HG02870 (cell line): Measurements from ENCODE around the gene MRPL17.
"Not testable (repeated sequence)": the region's sequence is repeated elsewhere in the genome, so short reads cannot be mapped to it uniquely, and the experiment has no call there.

Experiments used
- ATAC-seq: cut with Tn5 transposase; IDR thresholded peaks from one replicate; pipeline ENCODE4 v1.9.1; 2021; ENCODE audit warnings: mild to moderate bottlenecking, moderate library complexity; ENCODE audit not compliant: unreplicated experiment

Gene MRPL17

DNA sequence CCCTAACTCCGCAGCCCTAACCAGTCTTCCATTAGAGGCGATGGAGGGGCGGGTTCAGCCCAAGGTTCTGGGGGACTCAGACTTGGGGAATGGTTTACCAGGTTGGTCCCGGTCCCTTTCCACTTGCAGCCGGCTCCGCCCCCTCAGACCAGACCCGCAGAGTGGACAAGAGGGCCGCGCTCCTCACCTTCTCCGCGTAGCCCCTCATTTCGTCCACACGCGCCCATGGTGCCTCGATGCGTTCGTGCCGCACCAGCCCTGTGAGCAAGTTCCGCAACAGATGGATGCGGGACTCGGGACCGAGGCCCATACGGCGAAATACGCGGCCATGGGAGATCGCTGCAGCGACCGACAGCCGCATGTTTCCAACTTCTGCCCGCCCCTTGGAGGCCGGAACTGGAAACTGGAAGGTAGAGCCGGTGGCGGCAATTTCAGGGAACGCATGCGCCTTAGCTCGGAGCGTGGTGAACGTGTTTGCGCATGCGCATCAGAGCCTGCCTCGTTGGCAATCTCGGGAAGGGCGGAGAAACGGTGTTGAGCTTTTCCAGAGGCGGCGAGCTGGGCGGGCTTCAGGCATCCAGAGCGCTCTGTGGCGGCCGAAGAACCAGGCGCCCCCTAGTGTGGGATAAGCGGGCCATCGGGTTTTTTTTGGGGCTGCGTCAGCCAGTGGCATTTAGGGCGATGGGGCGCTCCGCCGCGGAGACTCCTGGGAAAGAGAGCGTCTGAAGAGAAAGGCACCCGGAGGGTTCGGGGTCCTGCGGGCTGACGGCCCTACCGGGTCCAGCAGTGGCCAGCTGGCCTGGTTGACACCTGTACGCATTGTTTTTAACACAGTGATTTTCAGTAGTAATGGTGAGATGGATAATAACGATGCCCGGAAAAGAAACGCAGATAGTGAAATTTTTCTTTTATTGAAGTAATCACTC, at the start of gene MRPL17:
Gene MRPL17 (minus strand): TSS at position 405 of the 926 bp plus-strand sequence. CDS start 44 bp downstream, at position 361.
- peak; percentile 92 for ATAC-seq

- no peak for ATAC-seq
Measured at GRCh38 chr11:6727971-6728760, 45.0 kb upstream of the MRPL17 start.

DNA sequence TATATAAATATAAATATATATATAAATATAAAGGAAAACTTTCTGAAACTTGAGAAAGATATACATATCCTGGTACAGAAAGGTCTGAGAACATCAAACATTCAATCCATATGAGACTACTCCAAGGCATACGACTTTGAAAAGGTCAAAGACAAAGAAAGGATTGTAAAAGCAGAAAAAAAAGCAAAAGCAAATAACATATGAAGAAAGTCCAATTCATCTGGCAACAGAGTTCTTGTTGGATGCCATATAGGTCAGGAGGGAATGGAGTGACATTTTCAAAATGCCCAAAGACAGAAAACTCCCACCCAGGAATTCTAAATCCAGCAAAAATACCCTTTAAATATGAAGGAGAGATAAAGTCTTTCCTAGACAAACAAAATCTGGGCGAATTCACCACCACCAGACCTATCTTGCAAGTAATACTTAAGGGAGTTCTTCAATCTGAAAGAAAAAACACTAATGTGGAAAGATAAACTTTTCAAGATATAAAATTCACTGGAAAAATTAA, 42.3 kb upstream of the MRPL17 start:
- no peak for ATAC-seq

DNA sequence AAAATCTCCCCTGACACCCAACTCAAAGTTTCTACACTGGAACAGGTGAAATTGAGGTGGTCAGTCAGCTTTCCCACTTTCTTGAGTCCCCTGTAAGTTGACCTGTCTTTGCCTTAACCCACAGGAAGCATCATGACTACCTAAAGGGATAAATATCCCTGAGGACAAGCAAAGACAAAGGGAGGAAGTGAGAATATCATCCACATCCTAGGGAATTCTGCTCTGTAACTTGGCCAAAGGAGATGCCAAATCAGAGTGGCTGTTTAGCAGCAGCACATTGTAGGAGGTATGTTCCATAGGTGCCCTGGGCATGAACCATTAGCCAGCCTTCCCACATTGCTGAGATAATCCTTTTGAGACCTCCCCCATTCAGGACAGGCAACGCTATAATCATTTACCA, 40.9 kb upstream of the MRPL17 start:
- ATAC-seq: no peak

GRCh38 chr11:6721343-6721742, 38.2 kb upstream of the MRPL17 start:
- ATAC-seq: no peak

GRCh38 chr11:6719576-6719975, 36.4 kb upstream of the MRPL17 start:
- no peak for ATAC-seq

DNA sequence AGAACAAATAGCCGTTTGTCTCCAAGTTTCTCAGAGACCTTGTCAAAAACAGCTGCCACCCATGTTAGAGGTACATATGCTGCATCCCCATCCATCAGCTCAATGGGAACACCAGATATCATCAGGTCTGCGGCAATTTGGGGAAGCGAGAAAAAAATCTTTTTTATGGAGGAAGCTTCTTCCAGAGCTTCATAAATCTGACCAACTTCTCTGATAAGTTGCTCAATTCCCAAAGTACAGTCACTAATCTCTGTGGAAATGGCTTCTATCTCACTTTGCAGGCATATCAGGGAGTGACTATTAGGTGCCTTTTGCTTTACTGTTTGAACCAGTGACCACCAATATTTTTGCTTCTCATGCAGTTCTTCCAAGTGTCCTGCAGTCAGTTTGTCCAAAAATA, 34.3 kb upstream of the MRPL17 start:
- no peak for ATAC-seq

GRCh38 chr11:6711552-6711951, 28.4 kb upstream of the MRPL17 start:
- not testable (repeated sequence) for ATAC-seq

- no peak for ATAC-seq
Measured at GRCh38 chr11:6708876-6709275, 25.7 kb upstream of the MRPL17 start.

- no peak for ATAC-seq
Measured at GRCh38 chr11:6705905-6706535, 22.9 kb upstream of the MRPL17 start.

GRCh38 chr11:6703247-6704063, 20.3 kb upstream of the MRPL17 start:
- no peak for ATAC-seq

GRCh38 chr11:6701955-6702354, 18.8 kb upstream of the MRPL17 start:
- not testable (repeated sequence) for ATAC-seq

DNA sequence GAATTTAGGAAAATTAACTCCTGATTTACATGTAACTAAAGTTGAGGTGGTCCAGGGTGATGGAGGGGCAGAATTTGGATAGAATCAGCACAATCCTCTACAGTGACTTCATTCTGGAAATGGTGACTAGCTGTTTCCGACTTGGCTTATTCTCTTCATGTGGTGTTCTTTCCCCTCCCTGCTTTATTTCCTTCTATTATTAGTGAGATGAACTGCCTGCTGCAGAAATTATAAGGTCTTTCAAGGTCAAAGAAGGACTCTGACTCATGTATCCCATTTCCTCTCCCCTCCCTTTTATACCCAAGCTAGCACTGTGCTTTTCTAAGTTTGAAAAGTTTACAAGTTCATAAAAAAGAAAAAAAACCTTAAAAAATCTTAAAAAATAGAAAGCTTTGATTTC, 12.2 kb upstream of the MRPL17 start:
- ATAC-seq: no peak

DNA sequence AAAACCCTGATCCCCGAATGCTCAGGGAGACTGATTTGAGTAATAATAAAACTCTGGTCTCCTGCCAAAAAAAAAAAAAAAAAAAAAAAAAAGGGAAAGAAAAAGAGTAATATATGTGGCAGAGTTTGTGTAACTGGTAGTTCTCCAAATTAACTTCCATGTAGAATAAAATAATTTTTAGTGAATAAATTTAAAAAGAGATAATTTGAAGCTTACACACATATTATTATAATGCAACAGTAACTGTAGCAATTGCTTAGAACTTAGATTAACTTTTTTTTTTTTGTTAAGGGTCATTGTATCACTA, 11.0 kb upstream of the MRPL17 start:
- no peak for ATAC-seq

DNA sequence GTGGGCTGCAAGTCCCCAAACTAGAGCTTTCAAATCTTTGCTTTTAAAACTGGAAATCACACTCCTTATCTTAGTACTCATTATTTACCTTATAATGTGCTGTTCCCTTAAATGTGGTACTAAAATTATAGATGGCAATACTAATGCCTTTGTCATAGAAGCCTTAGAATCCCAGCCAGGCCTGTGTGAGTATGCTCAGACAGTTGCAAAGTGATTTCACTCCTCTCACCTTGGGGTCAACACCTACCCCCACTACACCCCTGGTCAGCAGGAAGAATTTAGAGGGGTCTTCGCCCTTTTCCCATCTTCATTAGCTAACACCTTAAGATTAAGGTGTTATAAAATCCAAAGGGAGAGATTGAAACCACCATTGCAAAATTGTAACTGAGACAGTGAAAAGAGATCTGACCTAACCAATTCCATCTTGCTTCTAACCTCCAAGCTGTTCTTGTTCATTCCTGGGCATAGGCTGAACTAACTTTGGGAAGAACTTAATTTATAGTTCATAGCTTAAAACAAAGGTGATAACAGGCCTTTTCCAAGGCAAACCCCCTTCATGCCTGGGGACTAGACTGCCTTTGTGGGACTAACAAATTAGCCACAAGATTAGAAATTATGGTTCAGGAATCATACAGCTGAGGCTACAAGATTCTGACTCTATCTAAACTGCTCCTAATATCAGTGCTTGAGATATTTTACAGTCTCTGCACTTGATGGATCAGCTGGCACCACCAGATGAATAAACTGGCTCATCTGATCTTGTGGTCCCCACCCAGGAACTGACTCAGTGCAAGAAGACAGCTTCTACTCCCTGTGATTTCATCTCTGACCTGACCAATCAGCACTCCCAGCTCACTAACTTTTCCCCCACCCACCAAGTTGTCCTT, 10.4 kb upstream of the MRPL17 start:
- no peak for ATAC-seq

- no peak for ATAC-seq
Measured at GRCh38 chr11:6692128-6692527, 9.0 kb upstream of the MRPL17 start.

DNA sequence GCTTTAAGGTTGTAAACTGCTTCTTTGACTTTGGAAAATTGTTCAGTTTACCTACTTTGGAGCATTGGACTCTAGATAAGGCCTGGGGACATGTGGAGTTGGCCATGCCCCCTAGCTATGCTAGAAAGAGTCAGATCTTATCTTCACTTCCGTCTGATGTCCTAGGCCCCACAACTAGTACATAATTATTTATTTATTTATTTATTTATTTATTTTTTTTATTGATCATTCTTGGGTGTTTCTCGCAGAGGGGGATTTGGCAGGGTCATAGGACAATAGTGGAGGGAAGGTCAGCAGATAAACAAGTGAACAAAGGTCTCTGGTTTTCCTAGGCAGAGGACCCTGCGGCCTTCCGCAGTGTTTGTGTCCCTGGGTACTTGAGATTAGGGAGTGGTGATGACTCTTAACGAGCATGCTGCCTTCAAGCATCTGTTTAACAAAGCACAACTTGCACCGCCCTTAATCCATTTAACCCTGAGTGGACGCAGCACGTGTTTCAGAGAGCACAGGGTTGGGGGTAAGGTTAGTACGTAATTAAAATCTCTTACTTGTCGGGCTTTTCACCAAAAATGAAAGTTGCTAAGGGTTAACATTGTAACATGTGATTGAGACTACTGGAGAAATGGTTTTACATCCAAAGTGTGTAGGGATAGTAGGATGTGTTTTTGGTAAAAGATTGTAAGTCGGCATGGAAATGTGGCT, 7.4 kb upstream of the MRPL17 start:
- ATAC-seq: not testable (repeated sequence)

DNA sequence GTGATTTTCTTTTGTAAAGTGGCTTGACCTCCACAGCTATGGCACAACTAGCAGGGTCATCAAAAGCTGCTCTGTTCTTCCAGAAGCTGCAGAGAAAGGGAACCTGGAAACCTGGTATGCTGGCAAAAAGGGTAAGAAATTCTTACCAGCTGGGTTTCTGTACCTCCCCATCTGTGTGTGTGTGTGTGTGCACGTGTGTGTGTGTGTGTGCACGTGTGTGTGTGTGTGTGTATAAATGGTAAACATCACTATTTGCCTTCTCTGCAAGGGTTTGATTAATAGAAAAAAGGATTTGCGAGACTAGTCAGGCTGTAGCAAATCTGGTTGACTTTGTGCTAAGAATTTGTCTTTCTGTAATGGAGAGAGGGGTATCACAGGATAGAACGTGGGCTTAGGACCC, 4.7 kb upstream of the MRPL17 start:
- no peak for ATAC-seq

GRCh38 chr11:6686006-6686405, 2.9 kb upstream of the MRPL17 start:
- ATAC-seq: no peak
